Colonic mucosa (tissue), 4 donors: Measurements from ENCODE around the gene ITGAL. TPM values are rescaled to one million over a fixed set of nuclear protein-coding genes. Genes with fewer than 3 reads are reported as not detected.

ENCODE experiments used
- DNase-seq: peaks from one replicate; pipeline ENCODE4 v3.0.0-alpha.2; 2020
- H3K27ac ChIP-seq: fragments of 200-600 bp; one replicate; pipeline ENCODE4 v1.8.0; 2021
- H3K27me3 ChIP-seq: fragments of 200-600 bp; one replicate; pipeline ENCODE4 v1.8.0; 2021
- H3K36me3 ChIP-seq: fragments of 200-600 bp; one replicate; pipeline ENCODE4 v1.8.0; 2021
- H3K4me1 ChIP-seq: fragments of 200-600 bp; one replicate; pipeline ENCODE4 v1.8.0; 2021; ENCODE audit warnings: mild to moderate bottlenecking
- H3K4me3 ChIP-seq: fragments of 200-600 bp; one replicate; pipeline ENCODE4 v1.8.0; 2021
- H3K9ac ChIP-seq, 2 donors: one replicate each; pipeline ENCODE4 v1.7.0; 2013; ENCODE audit warnings: control low read depth in 2 of 2, low read depth in 2 of 2, low read length in 2 of 2
- H3K9me3 ChIP-seq: fragments of 200-600 bp; one replicate; pipeline ENCODE4 v1.8.0; 2021
- intact Hi-C: fragments of 100-400 bp; cut with DNase I; formaldehyde crosslinking; loops from one replicate; pipeline ENCODE4 v1.14.1; 2022
- total RNA-seq, 2 donors: library from RNA; stranded (reverse); fragmentation: NEBNext Ultra II Directional in 1 of 2; extraction: Animal tissue kit (Norgen Biotek cat#: 25700) in 1 of 2; gene quantifications; one replicate each; pipeline ENCODE4 v1.2.1, GENCODE V29; 2021
- TF ChIP-seq, protein P1 (sequence below): fragments of 200-600 bp; IDR thresholded peaks from one replicate; pipeline ENCODE4 v1.8.0; 2022; ENCODE audit warnings: antibody characterized with exemption, mild to moderate bottlenecking
- donor health status: healthy.
- donor health status: DM: no; HTN: no; CAD: no.
- donor health status: DM: no; HTN: no; CAD: no.

Gene ITGAL
- total RNA-seq, 2 donors from 2014 or later = 3.4 to 4.8 TPM

GRCh38 chr16:30499284-30499683 is 26.7 kb downstream of the ITGAL start:
- Histone ChIP-seq H3K27me3 (no peaks in the 10 kb centered on the region), H3K4me1 (no peaks in the 10 kb centered on the region), H3K9me3 (no peaks in the 10 kb centered on the region), H3K4me3 (no peak overlapping the region), H3K9ac (no peak overlapping the region), H3K27ac (no peak overlapping the region), H3K36me3 (no peaks in the 10 kb centered on the region)
- intact Hi-C loops = no loop called here
- TF ChIP-seq, protein P1, sequence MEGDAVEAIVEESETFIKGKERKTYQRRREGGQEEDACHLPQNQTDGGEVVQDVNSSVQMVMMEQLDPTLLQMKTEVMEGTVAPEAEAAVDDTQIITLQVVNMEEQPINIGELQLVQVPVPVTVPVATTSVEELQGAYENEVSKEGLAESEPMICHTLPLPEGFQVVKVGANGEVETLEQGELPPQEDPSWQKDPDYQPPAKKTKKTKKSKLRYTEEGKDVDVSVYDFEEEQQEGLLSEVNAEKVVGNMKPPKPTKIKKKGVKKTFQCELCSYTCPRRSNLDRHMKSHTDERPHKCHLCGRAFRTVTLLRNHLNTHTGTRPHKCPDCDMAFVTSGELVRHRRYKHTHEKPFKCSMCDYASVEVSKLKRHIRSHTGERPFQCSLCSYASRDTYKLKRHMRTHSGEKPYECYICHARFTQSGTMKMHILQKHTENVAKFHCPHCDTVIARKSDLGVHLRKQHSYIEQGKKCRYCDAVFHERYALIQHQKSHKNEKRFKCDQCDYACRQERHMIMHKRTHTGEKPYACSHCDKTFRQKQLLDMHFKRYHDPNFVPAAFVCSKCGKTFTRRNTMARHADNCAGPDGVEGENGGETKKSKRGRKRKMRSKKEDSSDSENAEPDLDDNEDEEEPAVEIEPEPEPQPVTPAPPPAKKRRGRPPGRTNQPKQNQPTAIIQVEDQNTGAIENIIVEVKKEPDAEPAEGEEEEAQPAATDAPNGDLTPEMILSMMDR = no peak
- no peak for DNase-seq

DNA sequence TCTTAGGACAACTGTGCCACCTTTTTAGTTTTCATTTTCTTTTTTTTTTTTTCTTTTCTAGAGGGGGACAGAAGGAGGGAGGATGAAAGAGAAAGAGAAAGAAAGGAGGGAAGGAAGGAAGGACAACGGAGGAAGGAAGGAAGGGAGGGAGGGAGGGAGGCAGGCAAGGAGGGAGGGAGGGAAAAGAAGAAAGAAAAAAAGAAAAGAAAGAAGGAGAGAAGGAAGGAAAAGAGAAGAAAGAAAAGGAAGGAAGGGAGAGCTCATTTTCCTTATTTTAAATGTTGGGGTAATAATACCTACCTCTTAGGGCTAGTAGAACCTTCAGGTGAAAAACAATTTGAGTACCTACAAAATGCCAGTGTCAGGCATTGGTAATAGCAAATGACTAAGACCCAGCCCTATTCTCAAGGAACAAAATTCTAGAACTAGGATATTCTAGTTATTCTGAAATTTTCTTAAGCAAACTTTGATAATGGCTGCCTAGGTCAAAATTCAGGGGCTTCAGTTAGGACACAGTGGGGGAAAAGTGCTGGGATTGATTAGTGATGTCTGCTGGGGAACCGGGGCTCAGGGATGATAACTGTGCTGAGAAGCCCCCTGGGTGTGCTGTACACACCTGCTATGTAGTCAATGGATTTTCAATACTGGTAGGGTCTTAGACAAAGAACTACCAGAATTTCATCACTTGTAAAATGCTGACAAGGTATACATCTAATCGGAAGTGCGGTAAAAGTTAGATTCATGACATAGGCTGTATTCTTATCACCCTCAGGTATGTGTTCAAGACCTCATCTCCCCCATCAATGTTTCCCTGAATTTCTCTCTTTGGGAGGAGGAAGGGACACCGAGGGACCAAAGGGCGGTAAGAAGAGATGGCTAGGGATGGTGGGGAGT is 31.1 kb downstream of the ITGAL start:
- TF ChIP-seq, protein P1 = no peak
- Histone ChIP-seq H3K4me1 (no peaks in the 10 kb centered on the region), H3K27ac (no peak overlapping the region), H3K9me3 (no peaks in the 10 kb centered on the region), H3K9ac (no peak overlapping the region), H3K36me3 (no peaks in the 10 kb centered on the region), H3K27me3 (no peaks in the 10 kb centered on the region), H3K4me3 (no peak overlapping the region)
- intact Hi-C loops = no loop called here
- no peak for DNase-seq

DNA sequence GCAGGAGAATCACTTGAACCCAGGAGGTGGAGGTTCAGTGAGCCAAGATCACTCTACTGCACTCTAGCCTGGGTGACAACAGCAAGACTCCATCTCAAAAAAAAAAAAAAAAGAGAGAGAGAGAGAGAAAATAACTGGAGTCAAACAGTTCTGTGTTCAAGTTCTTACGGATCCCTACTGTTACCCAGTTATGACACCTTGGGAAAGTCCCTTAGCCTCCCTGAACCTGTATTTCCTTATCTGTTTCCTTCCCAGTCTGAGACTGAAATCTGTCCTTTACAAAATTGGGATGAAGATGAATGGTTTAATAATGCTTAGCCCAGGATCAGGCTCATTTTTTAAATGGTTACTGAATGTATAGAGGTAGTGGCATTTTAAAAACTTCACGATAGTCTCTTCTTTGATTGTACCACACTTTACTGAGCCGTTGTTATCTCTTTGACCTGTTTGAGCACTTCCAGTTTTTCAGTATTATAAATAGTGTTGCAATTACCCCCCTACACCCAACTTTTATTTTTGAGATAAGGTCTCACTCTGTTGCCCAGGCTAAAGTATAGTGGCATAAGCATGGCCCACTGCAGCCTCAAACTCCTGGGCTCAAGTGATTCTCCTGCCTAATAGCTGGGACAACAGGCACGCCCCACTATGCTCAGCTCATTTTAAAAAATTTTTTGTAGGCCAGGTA is 36.7 kb downstream of the ITGAL start:
- no peaks in the 10 kb centered on the region for H3K36me3 ChIP-seq
- H3K9me3 ChIP-seq = no peaks in the 10 kb centered on the region
- DNase-seq = no peak
- no peak overlapping the region for H3K9ac ChIP-seq
- no peak overlapping the region for H3K27ac ChIP-seq
- no peaks in the 10 kb centered on the region for H3K4me1 ChIP-seq
- TF ChIP-seq, protein P1 = no peak
- no peak overlapping the region for H3K4me3 ChIP-seq
- H3K27me3 ChIP-seq = no peaks in the 10 kb centered on the region
- intact Hi-C loops = no loop called here

GRCh38 chr16:30510376-30510938 is 37.9 kb downstream of the ITGAL start:
- DNase-seq = no peak
- Histone ChIP-seq H3K36me3 (no peaks in the 10 kb centered on the region), H3K4me1 (no peaks in the 10 kb centered on the region), H3K27ac (no peak overlapping the region), H3K9ac (no peak overlapping the region), H3K27me3 (no peaks in the 10 kb centered on the region), H3K9me3 (no peaks in the 10 kb centered on the region), H3K4me3 (no peak overlapping the region)
- intact Hi-C loops = no loop called here
- TF ChIP-seq, protein P1 = no peak

GRCh38 chr16:30511509-30511908 is 39.0 kb downstream of the ITGAL start:
- Histone ChIP-seq H3K9me3 (no peaks in the 10 kb centered on the region), H3K9ac (no peak overlapping the region), H3K4me1 (no peaks in the 10 kb centered on the region), H3K27ac (no peak overlapping the region), H3K36me3 (no peaks in the 10 kb centered on the region), H3K27me3 (no peaks in the 10 kb centered on the region), H3K4me3 (no peak overlapping the region)
- intact Hi-C loops = no loop called here
- TF ChIP-seq, protein P1 = no peak
- no peak for DNase-seq
